ENCODE measurements around the gene LIPJ. TPM values are rescaled to one million over a fixed set of nuclear protein-coding genes. Genes with fewer than 3 reads are reported as not detected.

LIPJ gene, protein sequence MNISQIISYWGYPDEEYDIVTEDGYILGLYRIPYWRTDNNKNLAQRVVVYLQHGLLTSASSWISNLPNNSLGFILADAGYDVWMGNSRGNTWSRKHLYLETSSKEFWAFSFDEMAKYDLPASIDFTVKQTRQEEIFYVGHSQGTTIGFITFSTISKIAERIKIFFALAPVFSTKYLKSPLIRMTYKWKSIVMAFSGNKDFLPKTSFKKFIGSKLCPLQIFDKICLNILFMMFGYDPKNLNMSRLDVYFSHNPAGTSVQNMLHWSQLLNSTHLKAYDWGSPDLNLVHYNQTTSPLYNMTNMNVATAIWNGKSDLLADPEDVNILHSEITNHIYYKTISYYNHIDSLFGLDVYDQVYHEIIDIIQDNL
- total RNA-seq, result not detected in 2 replicates

DNA sequence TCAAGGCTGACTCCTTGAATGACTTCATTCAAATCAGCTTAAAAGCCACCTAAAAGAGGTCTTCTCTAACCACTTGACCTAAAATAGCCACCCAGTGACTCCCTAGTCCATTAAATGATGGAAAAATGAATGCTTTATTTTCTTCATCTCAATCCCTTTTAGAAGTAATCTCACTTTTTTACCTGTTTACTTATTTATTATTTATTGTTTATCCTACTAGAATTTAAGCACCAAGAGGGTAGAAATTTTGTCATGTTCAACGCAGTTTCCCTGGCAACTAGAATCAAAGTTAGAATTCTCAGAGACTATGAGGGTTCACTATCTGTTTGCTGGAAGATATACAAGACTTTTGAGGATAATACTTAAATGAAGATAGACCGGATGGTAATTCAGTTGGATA lies at the start of gene LIPJ:
Gene LIPJ, plus strand, starts transcription at position 301 of the 400 bp plus-strand sequence. CDS start 3,926 bp downstream, outside the sequence.

DNA sequence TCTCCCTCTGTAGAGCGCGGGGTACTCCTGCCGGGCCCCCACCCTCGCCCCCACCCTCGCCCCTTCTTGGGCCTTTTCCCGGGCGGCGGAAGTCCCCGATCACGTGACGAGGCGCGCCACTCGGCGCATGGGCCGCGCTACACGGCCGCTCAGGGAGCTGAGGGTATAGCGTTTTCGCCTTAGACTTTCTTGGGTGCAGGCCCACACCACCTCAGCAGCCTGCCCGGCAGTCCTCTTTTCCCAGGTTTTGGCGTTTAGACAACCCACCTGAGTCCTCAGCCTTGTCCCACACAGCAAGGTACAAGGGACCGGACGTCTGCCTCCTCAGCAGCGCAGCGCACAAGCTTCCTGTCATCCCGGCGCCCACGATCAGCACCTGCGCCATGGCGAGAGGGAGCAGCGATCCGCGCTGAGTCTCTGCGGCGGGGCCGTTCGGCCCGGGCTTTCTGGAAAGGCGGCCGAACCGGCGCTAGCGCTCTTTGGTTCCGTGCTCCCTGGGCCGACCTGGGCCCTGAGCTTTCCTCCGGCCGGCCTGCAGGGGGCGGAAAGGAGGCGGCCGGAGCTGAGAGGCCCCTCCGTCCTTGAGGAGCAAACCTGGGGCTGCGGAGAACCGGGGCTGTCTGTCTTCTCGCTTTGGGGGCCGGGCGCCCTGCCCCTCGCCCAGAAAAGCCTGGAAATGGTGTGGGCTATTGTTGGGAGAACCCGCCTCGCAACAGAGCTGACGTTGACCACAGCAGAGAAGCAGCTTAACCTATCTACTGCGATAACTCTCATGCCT lies 3.6 kb upstream of the LIPJ start, which contains the start of gene RNLS:
Gene RNLS, minus strand, starts transcription at position 513 of the 778 bp plus-strand sequence.

Other genes starting within 250 kb of the LIPJ start
- 8.2 and 13.1 TPM in 2 replicates for gene RNLS, start 3.4 kb upstream of the LIPJ start, total RNA-seq
- gene LIPF, start 77.7 kb downstream of the LIPJ start, total RNA-seq, result not detected in 2 replicates
- gene LIPK, start 119.5 kb downstream of the LIPJ start, total RNA-seq, result not detected in 2 replicates
- not detected in 2 replicates for gene LIPN, start 173.3 kb downstream of the LIPJ start, total RNA-seq
- not detected in 2 replicates for gene LIPM, start 216.0 kb downstream of the LIPJ start, total RNA-seq

All from bronchus fibroblast of lung (primary cell).